Ishikawa (cell line): ENCODE data around the gene SLC22A14.

Experiments
- CEBPB ChIP-seq: IDR thresholded peaks from 2 replicates; pipeline ENCODE4 v1.6.1; 2012
- CREB1 ChIP-seq: IDR thresholded peaks from 2 replicates; pipeline ENCODE4 v1.6.1; 2012; ENCODE audit warnings: low read depth
- EGR1 ChIP-seq: IDR thresholded peaks from 2 replicates; pipeline ENCODE4 v1.6.1; 2012
- EP300 ChIP-seq: IDR thresholded peaks from 2 replicates; pipeline ENCODE4 v1.6.1; 2012; ENCODE audit warnings: borderline replicate concordance
- FOXM1 ChIP-seq: IDR thresholded peaks from 2 replicates; pipeline ENCODE4 v1.6.1; 2012; ENCODE audit warnings: low read depth, borderline replicate concordance
- NFIC ChIP-seq: IDR thresholded peaks from 2 replicates; pipeline ENCODE4 v1.6.1; 2012
- RAD21 ChIP-seq: IDR thresholded peaks from 2 replicates; pipeline ENCODE4 v1.6.1; 2012; ENCODE audit warnings: low read depth
- REST ChIP-seq: IDR thresholded peaks from 2 replicates; pipeline ENCODE4 v1.6.1; 2012; ENCODE audit warnings: low read depth, mild to moderate bottlenecking
- TAF1 ChIP-seq: IDR thresholded peaks from 2 replicates; pipeline ENCODE4 v1.6.1; 2012; ENCODE audit warnings: low read depth, mild to moderate bottlenecking
- TCF12 ChIP-seq: IDR thresholded peaks from 2 replicates; pipeline ENCODE4 v1.6.1; 2012; ENCODE audit warnings: low read depth
- TEAD4 ChIP-seq: IDR thresholded peaks from 2 replicates; pipeline ENCODE4 v1.6.1; 2012
- USF1 ChIP-seq: IDR thresholded peaks from 2 replicates; pipeline ENCODE4 v1.6.1; 2012
- YY1 ChIP-seq: IDR thresholded peaks from 2 replicates; pipeline ENCODE4 v1.6.1; 2012; ENCODE audit warnings: low read depth
- ZBTB7A ChIP-seq: IDR thresholded peaks from 2 replicates; pipeline ENCODE4 v1.6.1; 2012; ENCODE audit warnings: low read depth
- TF ChIP-seq, protein P1 (sequence below): IDR thresholded peaks from 2 replicates; pipeline ENCODE4 v1.6.1; 2012

The SLC22A14 gene

GRCh38 chr3:38311476-38311875, 29.4 kb downstream of the SLC22A14 start:
- TF ChIP-seq RAD21 = no peak
- TF ChIP-seq FOXM1 = no peak
- TF ChIP-seq CEBPB = no peak
- TF ChIP-seq, protein P1, sequence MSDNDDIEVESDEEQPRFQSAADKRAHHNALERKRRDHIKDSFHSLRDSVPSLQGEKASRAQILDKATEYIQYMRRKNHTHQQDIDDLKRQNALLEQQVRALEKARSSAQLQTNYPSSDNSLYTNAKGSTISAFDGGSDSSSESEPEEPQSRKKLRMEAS = no peak
- TF ChIP-seq EGR1 = no peak
- TF ChIP-seq EP300 = no peak
- TF ChIP-seq REST = no peak
- TF ChIP-seq TAF1 = no peak
- no peak for TF ChIP-seq ZBTB7A
- TF ChIP-seq TEAD4 = no peak
- TF ChIP-seq NFIC = no peak
- TF ChIP-seq TCF12 = no peak
- TF ChIP-seq YY1 = no peak
- TF ChIP-seq USF1 = no peak
- no peak for TF ChIP-seq CREB1

DNA sequence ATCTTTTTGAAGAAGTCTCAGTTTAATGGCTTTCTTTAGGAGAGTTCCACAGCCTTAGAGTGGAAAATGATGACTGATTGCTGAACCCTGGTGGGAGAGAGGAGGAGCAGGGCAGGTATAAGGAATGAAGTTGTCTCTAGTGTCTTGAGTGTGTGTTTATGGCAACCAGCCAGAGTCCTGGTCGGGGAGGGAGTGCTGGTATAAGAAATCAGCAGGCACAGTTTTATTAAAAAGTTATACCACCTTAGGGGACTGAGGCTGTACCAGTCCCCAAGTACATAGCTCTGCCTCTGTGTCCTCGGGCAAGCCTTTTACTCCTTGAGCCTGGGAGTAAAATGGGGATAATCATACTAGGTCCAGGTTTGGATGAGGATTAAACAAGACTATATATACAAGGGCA, 29.8 kb downstream of the SLC22A14 start:
- TF ChIP-seq, protein P1 = no peak
- no peak for TF ChIP-seq ZBTB7A
- no peak for TF ChIP-seq RAD21
- TF ChIP-seq FOXM1 = no peak
- no peak for TF ChIP-seq TEAD4
- TF ChIP-seq REST = no peak
- no peak for TF ChIP-seq CEBPB

- no peak for TF ChIP-seq YY1
Measured at GRCh38 chr3:38312356-38312755, 30.3 kb downstream of the SLC22A14 start.

GRCh38 chr3:38313263-38313662, 31.2 kb downstream of the SLC22A14 start:
- TF ChIP-seq USF1 = no peak
- no peak for TF ChIP-seq TCF12

GRCh38 chr3:38313695-38314094, 31.6 kb downstream of the SLC22A14 start:
- TF ChIP-seq TAF1 (no peak), TEAD4 (no peak), REST (no peak), ZBTB7A (no peak), CEBPB (no peak), TCF12 (no peak), RAD21 (no peak), YY1 (no peak), NFIC (no peak), EGR1 (no peak), FOXM1 (no peak), CREB1 (no peak)
